WTC11 (cell line): Measurements from ENCODE around the gene ACO1. TPM values are rescaled to one million over a fixed set of nuclear protein-coding genes. Genes with fewer than 3 reads are reported as not detected.

Experiments
- ATAC-seq: fragments of 200-7000 bp; cut with Tn5 transposase; 2 replicates; pipeline ENCODE4 v1.10.0; 2021; ENCODE audit warnings: mild to moderate bottlenecking, moderate library complexity
- CTCF ChIA-PET: fragments of 300-600 bp; sonication (Branson Sonifier 250); formaldehyde crosslinking; loops from one replicate; lab custom pipeline; 2021; ENCODE audit warnings: antibody characterized with exemption; lab: Charles Lee
- POLR2A ChIA-PET: fragments of 350-600 bp; sonication (Branson Sonifier 250); formaldehyde crosslinking; loops from one replicate; lab custom pipeline; 2021; ENCODE audit warnings: antibody characterized with exemption; lab: Charles Lee
- DNase-seq: peaks from one replicate; pipeline ENCODE4 v3.0.0; 2021; ENCODE audit warnings: low spot score
- H3K27ac Mint-ChIP-seq: 2 replicates; pipeline ENCODE4 v1.8.0; 2021; ENCODE audit warnings: mixed read lengths
- H3K27me3 Mint-ChIP-seq: 2 replicates; pipeline ENCODE4 v1.8.0; 2021; ENCODE audit warnings: low read depth, mild to moderate bottlenecking, moderate library complexity, mixed read lengths
- H3K36me3 Mint-ChIP-seq: 2 replicates; pipeline ENCODE4 v1.8.0; 2021; ENCODE audit warnings: mixed read lengths
- H3K4me1 Mint-ChIP-seq: 2 replicates; pipeline ENCODE4 v1.8.0; 2022; ENCODE audit warnings: mixed read lengths
- H3K4me3 Mint-ChIP-seq: 2 replicates; pipeline ENCODE4 v1.8.0; 2021; ENCODE audit warnings: mild to moderate bottlenecking, moderate library complexity, mixed read lengths
- H3K9me3 Mint-ChIP-seq: 2 replicates; pipeline ENCODE4 v1.8.0; 2021; ENCODE audit warnings: mixed read lengths
- CREM ChIP-seq: sonication (generic); formaldehyde crosslinking; IDR thresholded peaks from 2 replicates; pipeline ENCODE4 v1.8.1; 2022; ENCODE audit warnings: mild to moderate bottlenecking, missing genetic modification reagents, moderate library complexity
- ELF4 ChIP-seq: sonication (generic); formaldehyde crosslinking; IDR thresholded peaks from 2 replicates; pipeline ENCODE4 v1.8.1; 2022; ENCODE audit warnings: low read depth, mild to moderate bottlenecking, moderate library complexity, missing genetic modification reagents
- ESRRA ChIP-seq: sonication (generic); formaldehyde crosslinking; IDR thresholded peaks from 2 replicates; pipeline ENCODE4 v1.8.1; 2022; ENCODE audit warnings: mild to moderate bottlenecking, missing genetic modification reagents, borderline replicate concordance
- MYBL2 ChIP-seq: sonication (generic); formaldehyde crosslinking; IDR thresholded peaks from 2 replicates; pipeline ENCODE4 v1.8.1; 2023; ENCODE audit warnings: mild to moderate bottlenecking, moderate library complexity, missing genetic modification reagents
- NFE2L1 ChIP-seq: sonication (generic); formaldehyde crosslinking; IDR thresholded peaks from 2 replicates; pipeline ENCODE4 v1.8.1; 2023; ENCODE audit warnings: missing genetic modification reagents
- RELA ChIP-seq: sonication (generic); formaldehyde crosslinking; IDR thresholded peaks from 2 replicates; pipeline ENCODE4 v1.8.1; 2022; ENCODE audit warnings: missing genetic modification reagents, mild to moderate bottlenecking, borderline replicate concordance
- RORB ChIP-seq: fragments of 250-450 bp; sonication (Bioruptor Pico); IDR thresholded peaks from 2 replicates; pipeline ENCODE4 v1.9.0; 2021; ENCODE audit warnings: mild to moderate bottlenecking
- SOX15 ChIP-seq: fragments of 250-450 bp; sonication (Bioruptor Pico); IDR thresholded peaks from 2 replicates; pipeline ENCODE4 v1.9.0; 2021; ENCODE audit warnings: mild to moderate bottlenecking
- SP1 ChIP-seq: sonication (generic); formaldehyde crosslinking; conservative IDR thresholded peaks from 2 replicates; pipeline ENCODE4 v1.8.1; 2022; ENCODE audit warnings: missing genetic modification reagents
- TCF7 ChIP-seq: sonication (generic); formaldehyde crosslinking; IDR thresholded peaks from 2 replicates; pipeline ENCODE4 v1.8.0; 2022; ENCODE audit warnings: mild to moderate bottlenecking, low read depth, missing genetic modification reagents, moderate library complexity
- ZNF232 ChIP-seq: sonication (generic); formaldehyde crosslinking; IDR thresholded peaks from 2 replicates; pipeline ENCODE4 v1.8.0; 2022; ENCODE audit warnings: mild to moderate bottlenecking, missing genetic modification reagents
- ZNF263 ChIP-seq: sonication (generic); formaldehyde crosslinking; IDR thresholded peaks from 2 replicates; pipeline ENCODE4 v1.8.1; 2022; ENCODE audit warnings: low read depth, mild to moderate bottlenecking, moderate library complexity, missing genetic modification reagents
- ZNF317 ChIP-seq: sonication (generic); formaldehyde crosslinking; IDR thresholded peaks from 2 replicates; pipeline ENCODE4 v1.8.1; 2023; ENCODE audit warnings: low read depth, mild to moderate bottlenecking, moderate library complexity, missing genetic modification reagents, borderline replicate concordance
- total RNA-seq: library from RNA; stranded (reverse); gene quantifications from 3 replicates; pipeline ENCODE4 v1.2.3, GENCODE V29; 2021
- TF ChIP-seq, protein P1 (sequence below): sonication (generic); formaldehyde crosslinking; IDR thresholded peaks from 2 replicates; pipeline ENCODE4 v1.8.0; 2022; ENCODE audit warnings: mild to moderate bottlenecking, missing genetic modification reagents
- TF ChIP-seq, protein P2 (sequence below): sonication (generic); formaldehyde crosslinking; IDR thresholded peaks from 2 replicates; pipeline ENCODE4 v1.8.1; 2023; ENCODE audit warnings: mild to moderate bottlenecking, missing genetic modification reagents
- TF ChIP-seq, protein P3 (sequence below): sonication (generic); formaldehyde crosslinking; conservative IDR thresholded peaks from 2 replicates; pipeline ENCODE4 v1.8.1; 2023; ENCODE audit warnings: mild to moderate bottlenecking, low read depth, missing genetic modification reagents, moderate library complexity
- TF ChIP-seq, protein P4 (sequence below): sonication (generic); formaldehyde crosslinking; conservative IDR thresholded peaks from 2 replicates; pipeline ENCODE4 v1.8.1; 2022; ENCODE audit warnings: mild to moderate bottlenecking, missing genetic modification reagents
- TF ChIP-seq, protein P5 (sequence below): sonication (generic); formaldehyde crosslinking; IDR thresholded peaks from 2 replicates; pipeline ENCODE4 v1.8.1; 2022; ENCODE audit warnings: low read depth, missing genetic modification reagents, borderline replicate concordance
- TF ChIP-seq, protein P6 (sequence below): sonication (generic); formaldehyde crosslinking; IDR thresholded peaks from 2 replicates; pipeline ENCODE4 v1.8.0; 2023; ENCODE audit warnings: mild to moderate bottlenecking, missing genetic modification reagents

Gene ACO1
- total RNA-seq, 1 experiment from 2014 or later = 40.2 TPM

DNA sequence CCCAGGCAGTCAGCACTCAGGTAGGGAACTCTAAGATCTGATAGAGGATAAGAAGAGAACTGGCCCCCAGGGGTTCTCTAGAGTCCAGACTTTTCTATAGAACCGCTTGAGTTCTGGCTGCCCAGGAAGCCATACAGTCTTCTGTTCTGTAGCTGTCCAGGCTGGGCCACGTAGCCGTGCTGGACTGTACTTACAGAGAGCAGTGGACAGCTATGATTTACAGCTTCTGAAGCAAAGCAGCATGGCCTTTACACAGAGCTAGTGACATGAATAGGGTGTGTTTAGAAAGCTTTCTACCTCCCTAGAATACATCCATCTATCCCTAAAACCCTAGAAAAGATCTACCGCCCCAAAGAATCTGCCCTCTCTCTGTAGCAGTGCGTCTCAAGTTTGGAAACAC, 57.2 kb downstream of the ACO1 start:
- Mint-ChIP-seq H3K4me3 (no peak overlapping the region), H3K27ac (no peak overlapping the region; the same call in 1 of the 2 replicates), H3K4me1 (peaks cover 5% of the 10 kb centered on the region), H3K36me3 (peaks cover 25% of the 10 kb centered on the region), H3K9me3 (peaks cover 4% of the 10 kb centered on the region; the same call in 1 of the 2 replicates), H3K27me3 (no peaks in the 10 kb centered on the region)
- ChIA-PET CTCF (interaction anchor here (1.1 to 1.3 kb wide), 2 partner anchors 10 to 48 kb away, joined by 3 read pairs; no protein-coding TSS in a partner anchor), POLR2A (no interaction called here)
- ATAC-seq = no peak
- TF ChIP-seq, protein P1, sequence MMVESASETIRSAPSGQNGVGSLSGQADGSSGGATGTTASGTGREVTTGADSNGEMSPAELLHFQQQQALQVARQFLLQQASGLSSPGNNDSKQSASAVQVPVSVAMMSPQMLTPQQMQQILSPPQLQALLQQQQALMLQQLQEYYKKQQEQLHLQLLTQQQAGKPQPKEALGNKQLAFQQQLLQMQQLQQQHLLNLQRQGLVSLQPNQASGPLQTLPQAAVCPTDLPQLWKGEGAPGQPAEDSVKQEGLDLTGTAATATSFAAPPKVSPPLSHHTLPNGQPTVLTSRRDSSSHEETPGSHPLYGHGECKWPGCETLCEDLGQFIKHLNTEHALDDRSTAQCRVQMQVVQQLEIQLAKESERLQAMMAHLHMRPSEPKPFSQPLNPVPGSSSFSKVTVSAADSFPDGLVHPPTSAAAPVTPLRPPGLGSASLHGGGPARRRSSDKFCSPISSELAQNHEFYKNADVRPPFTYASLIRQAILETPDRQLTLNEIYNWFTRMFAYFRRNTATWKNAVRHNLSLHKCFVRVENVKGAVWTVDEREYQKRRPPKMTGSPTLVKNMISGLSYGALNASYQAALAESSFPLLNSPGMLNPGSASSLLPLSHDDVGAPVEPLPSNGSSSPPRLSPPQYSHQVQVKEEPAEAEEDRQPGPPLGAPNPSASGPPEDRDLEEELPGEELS (CRISPR knock-in tag) = no peak
- TF ChIP-seq ELF4 (CRISPR knock-in tag) = no peak
- TF ChIP-seq ZNF317 = no peak
- TF ChIP-seq ZNF263 (CRISPR knock-in tag) = no peak
- no peak for TF ChIP-seq CREM
- no peak for TF ChIP-seq MYBL2 (CRISPR knock-in tag)
- TF ChIP-seq, protein P2, sequence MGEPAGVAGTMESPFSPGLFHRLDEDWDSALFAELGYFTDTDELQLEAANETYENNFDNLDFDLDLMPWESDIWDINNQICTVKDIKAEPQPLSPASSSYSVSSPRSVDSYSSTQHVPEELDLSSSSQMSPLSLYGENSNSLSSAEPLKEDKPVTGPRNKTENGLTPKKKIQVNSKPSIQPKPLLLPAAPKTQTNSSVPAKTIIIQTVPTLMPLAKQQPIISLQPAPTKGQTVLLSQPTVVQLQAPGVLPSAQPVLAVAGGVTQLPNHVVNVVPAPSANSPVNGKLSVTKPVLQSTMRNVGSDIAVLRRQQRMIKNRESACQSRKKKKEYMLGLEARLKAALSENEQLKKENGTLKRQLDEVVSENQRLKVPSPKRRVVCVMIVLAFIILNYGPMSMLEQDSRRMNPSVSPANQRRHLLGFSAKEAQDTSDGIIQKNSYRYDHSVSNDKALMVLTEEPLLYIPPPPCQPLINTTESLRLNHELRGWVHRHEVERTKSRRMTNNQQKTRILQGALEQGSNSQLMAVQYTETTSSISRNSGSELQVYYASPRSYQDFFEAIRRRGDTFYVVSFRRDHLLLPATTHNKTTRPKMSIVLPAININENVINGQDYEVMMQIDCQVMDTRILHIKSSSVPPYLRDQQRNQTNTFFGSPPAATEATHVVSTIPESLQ (CRISPR knock-in tag) = no peak
- TF ChIP-seq, protein P3, sequence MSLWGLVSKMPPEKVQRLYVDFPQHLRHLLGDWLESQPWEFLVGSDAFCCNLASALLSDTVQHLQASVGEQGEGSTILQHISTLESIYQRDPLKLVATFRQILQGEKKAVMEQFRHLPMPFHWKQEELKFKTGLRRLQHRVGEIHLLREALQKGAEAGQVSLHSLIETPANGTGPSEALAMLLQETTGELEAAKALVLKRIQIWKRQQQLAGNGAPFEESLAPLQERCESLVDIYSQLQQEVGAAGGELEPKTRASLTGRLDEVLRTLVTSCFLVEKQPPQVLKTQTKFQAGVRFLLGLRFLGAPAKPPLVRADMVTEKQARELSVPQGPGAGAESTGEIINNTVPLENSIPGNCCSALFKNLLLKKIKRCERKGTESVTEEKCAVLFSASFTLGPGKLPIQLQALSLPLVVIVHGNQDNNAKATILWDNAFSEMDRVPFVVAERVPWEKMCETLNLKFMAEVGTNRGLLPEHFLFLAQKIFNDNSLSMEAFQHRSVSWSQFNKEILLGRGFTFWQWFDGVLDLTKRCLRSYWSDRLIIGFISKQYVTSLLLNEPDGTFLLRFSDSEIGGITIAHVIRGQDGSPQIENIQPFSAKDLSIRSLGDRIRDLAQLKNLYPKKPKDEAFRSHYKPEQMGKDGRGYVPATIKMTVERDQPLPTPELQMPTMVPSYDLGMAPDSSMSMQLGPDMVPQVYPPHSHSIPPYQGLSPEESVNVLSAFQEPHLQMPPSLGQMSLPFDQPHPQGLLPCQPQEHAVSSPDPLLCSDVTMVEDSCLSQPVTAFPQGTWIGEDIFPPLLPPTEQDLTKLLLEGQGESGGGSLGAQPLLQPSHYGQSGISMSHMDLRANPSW = no peak
- no peak for TF ChIP-seq RELA (CRISPR knock-in tag)
- no peak for TF ChIP-seq ZNF232 (CRISPR knock-in tag)
- TF ChIP-seq, protein P4, sequence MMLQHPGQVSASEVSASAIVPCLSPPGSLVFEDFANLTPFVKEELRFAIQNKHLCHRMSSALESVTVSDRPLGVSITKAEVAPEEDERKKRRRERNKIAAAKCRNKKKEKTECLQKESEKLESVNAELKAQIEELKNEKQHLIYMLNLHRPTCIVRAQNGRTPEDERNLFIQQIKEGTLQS (CRISPR knock-in tag) = no peak
- DNase-seq = no peak

DNA sequence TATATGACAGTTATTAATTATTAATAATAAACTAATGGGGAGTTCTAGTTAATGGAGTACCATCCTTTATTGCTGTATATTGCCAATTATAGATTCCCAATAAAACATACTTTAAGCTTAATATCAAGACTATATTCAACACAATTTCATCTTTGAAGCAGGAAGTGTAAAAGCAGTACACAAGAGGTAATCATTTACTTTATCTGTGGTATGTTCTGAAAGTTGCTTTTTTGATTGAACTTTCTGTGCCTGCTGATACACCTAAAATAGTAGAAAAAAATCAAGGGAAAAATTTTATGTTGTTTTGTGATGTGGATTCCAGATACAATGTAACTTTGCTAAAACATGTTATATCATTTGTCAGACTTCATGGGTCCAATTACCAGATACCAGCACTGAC, 58.0 kb downstream of the ACO1 start:
- ATAC-seq (no peak), DNase-seq (no peak)
- Mint-ChIP-seq H3K4me3 (no peak overlapping the region), H3K4me1 (peaks cover 12% of the 10 kb centered on the region), H3K27me3 (no peaks in the 10 kb centered on the region), H3K27ac (no peak overlapping the region), H3K36me3 (peaks cover 31% of the 10 kb centered on the region), H3K9me3 (peaks cover 4% of the 10 kb centered on the region; the same call in 1 of the 2 replicates)
- TF ChIP-seq ESRRA (CRISPR knock-in tag) = no peak
- no peak for TF ChIP-seq RORB (CRISPR knock-in tag)
- TF ChIP-seq SP1 (CRISPR knock-in tag) = no peak
- TF ChIP-seq TCF7 (CRISPR knock-in tag) = no peak
- no peak for TF ChIP-seq SOX15 (CRISPR knock-in tag)
- TF ChIP-seq, protein P5, sequence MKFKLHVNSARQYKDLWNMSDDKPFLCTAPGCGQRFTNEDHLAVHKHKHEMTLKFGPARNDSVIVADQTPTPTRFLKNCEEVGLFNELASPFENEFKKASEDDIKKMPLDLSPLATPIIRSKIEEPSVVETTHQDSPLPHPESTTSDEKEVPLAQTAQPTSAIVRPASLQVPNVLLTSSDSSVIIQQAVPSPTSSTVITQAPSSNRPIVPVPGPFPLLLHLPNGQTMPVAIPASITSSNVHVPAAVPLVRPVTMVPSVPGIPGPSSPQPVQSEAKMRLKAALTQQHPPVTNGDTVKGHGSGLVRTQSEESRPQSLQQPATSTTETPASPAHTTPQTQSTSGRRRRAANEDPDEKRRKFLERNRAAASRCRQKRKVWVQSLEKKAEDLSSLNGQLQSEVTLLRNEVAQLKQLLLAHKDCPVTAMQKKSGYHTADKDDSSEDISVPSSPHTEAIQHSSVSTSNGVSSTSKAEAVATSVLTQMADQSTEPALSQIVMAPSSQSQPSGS (CRISPR knock-in tag) = no peak
- no peak for TF ChIP-seq NFE2L1 (CRISPR knock-in tag)
- TF ChIP-seq, protein P6, sequence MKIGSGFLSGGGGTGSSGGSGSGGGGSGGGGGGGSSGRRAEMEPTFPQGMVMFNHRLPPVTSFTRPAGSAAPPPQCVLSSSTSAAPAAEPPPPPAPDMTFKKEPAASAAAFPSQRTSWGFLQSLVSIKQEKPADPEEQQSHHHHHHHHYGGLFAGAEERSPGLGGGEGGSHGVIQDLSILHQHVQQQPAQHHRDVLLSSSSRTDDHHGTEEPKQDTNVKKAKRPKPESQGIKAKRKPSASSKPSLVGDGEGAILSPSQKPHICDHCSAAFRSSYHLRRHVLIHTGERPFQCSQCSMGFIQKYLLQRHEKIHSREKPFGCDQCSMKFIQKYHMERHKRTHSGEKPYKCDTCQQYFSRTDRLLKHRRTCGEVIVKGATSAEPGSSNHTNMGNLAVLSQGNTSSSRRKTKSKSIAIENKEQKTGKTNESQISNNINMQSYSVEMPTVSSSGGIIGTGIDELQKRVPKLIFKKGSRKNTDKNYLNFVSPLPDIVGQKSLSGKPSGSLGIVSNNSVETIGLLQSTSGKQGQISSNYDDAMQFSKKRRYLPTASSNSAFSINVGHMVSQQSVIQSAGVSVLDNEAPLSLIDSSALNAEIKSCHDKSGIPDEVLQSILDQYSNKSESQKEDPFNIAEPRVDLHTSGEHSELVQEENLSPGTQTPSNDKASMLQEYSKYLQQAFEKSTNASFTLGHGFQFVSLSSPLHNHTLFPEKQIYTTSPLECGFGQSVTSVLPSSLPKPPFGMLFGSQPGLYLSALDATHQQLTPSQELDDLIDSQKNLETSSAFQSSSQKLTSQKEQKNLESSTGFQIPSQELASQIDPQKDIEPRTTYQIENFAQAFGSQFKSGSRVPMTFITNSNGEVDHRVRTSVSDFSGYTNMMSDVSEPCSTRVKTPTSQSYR (CRISPR knock-in tag) = no peak
- no peak for TF ChIP-seq CREM
- POLR2A ChIA-PET = no interaction called here
- CTCF ChIA-PET = interaction anchor here (1.3 kb wide), 1 partner anchor 10 kb away, joined by 3 read pairs; no protein-coding TSS in a partner anchor
